Stimulated activated CD4-positive, alpha-beta T cell treated with anti-CD3 and anti-CD28 coated beads, TNF-alpha, amount 100 ng/mL, for 48 hours (primary cell): ENCODE data around the gene POLR3H.

ENCODE experiments used
- DNase-seq, 3 donors: peaks; one replicate each; pipeline ENCODE4 v3.0.0-alpha.2; 2020; ENCODE audit warnings: low read depth in 3 of 3

The POLR3H gene

DNA sequence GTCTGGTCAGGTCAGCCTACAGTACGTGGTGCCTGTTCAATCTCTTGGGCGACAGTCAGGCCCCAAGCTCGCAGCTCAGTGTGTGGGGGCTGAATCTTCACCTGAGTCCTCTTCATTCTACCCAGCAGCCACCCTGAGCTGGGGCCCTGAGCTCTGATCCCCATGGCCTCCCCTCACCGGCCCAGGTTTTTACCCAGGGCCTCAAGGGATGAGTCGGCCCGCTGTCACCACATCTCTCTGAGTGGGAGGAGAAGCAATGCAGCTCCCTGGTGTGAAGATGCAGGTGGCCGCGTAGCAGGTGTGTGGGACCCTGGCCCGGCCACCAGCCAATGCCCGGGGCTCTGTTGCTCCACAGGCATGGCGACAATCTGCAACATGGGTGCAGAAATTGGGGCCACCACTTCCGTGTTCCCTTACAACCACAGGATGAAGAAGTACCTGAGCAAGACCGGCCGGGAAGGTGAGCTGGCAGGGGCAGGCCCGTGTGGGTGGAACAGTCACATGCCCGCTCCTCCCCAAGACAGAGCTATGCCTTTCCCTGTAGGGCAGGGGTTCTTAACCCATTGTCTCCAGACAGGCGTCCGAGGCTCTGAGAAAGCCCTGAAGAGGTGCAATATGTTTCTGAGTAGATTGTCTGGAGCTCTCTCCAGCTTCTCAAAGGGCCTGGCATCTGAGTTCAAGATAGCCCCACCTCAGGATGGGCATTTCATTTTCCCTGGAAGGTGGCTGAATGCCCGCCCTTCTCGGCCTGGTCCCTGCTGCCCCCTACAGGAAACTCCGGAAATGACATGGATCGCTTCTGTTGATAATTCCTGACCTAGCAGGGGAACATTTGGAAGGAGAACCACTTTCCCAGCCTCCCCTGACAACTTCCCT is 26.9 kb downstream of the POLR3H start:
- peak in 2 of 3 donors; percentile 40 to 46 for DNase-seq

DNA sequence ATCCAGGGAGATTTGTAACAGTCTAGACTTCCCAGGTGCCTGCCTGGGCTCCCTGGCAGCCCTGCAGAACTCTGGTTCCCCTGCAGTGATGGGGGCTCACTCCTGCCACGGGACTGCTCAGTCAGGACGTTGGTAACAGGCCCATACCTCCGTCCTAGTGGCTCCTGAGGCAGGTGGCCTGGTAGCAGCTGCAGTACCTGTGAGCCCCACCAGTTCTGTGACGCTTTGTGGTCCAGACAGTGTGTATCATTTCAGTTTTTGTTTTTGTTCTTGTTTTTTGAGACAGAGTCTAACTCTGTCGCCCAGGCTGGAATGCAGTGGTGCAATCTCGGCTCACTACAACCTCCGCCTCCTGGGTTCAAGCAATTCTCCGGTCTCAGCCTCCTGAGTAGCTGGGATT is 27.8 kb downstream of the POLR3H start:
- no peak for DNase-seq

DNA sequence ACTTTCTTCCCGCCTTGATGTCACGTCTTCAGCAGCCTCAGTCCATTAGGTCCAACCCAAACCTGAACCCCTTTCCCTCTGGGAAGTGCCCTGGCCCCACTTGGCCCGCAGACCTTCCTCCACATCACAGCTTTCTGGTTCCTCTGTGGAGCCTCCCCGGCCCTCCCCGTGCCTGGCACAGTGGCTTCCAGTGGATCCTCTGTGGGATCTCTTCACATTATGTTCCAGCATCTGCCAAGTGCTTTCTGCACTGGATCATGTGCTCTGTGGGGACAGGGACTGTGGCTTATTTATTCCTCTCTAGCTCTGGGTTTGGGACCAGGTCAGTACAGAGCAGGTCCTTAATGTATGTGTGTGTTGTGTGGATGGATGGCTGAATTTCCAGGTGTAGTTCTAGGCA is 30.9 kb downstream of the POLR3H start:
- no peak for DNase-seq

DNA sequence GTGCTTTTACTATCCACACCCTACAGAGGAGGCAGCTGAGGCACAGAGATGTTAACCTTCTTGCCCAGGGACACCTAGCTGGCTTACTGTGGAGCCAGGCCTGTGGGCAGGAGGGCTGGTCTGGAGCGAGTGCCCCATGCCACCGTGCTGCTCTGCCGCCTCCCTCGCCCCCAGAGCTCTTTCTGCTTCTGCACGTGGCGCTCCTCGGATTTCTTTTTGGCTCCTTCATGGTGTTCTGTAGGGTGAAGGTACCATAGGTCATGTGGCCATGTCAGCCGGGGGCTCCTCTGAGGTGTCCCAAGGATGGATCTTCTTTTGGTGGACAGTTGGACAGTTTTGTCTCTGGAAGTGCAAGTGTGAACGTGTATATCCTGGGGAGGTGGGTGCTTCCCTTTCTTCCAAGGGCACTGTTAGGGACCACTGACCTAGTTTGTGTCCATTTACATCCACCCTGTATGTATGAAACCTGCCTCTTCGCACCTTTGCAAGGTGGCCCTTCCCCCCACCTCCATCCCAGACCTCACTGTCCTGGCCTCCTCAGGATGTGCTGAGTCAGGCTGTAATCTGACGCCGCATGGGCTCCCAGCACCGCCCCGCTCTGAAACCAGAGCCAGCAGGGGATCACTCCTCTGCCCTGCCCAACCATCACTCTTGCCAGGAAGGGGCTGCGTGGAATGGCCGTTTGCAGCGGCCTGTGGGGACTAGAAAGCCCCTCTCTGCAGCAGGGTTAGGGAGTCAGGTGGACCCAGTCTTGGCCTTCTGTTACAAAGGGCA is 31.7 kb downstream of the POLR3H start:
- DNase-seq: no peak

DNA sequence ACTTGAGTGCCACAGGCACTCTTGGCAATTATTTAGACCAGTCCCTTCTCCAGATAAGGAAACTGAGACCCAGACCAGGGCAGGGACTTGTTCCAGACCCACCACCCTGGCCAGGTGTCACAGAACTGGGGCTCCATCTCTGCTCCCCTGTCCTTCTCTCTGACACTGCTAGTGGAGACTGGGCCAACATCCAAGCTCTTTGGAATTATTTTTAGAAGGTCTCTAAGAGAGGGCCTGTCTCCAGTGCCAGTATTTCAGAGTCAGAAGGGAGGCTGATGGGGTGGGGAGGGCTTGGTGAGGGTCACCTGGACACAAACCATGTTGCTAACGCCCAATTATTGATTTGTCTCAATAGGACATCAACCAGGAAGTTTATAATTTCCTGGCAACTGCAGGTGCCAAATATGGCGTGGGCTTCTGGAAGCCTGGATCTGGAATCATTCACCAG is 32.7 kb downstream of the POLR3H start:
- no peak for DNase-seq

DNA sequence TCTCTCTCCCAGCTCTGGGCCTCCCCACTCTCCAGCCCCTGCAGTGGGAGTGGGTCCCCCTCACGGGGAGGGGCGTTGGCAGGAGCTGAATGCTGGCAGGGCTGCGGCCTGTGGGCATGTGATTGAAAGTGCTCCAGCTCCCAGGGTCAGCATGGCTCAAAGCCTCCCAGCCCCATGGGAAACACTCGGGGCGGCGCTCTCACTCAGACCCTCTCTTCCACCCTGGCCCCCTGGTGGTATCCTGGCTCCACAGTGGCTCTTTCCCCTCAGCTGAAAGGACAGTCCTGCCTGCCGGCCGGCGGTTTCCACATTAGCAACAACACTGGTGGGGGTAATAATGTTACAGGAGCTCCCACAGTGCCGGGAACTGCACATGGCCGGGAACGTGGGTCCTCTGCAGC is 35.5 kb downstream of the POLR3H start:
- DNase-seq: no peak

GRCh38 chr22:41507330-41508063 is 36.8 kb downstream of the POLR3H start:
- no peak for DNase-seq

DNA sequence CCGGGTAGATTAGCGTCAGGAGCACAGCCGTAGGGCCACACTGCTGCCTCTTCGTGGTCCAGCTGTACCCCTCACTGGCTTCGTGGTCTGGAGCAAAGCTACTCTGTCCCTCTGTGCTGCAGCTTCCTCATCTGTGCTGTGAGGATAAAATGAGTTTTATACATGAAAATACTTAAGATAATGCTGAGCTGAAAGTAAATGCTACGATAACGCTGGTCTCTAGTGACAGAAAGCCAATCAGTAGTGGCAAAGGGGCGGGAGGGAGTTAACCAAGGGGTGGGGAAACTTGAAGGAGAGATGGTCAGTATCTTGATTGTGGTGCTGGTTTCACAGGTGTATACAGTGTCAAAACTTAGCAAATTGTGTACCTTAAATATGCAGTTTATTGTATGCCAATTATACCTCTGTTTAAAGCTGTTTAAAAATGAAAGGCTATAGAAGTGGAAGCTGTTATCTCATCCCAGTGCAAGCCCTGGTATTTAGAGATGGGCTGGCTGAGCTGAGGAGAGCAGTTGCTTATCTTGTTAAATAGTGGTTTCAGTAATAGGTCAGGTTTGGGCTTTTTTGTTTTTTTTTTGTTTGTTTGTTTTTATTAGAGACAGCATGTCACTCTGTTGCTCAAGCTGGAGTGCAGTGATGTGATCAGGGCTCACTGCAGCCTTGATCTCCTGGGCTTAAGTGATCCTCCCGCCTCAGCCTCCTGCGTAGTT is 38.6 kb downstream of the POLR3H start:
- no peak for DNase-seq

GRCh38 chr22:41504816-41505215 is 39.5 kb downstream of the POLR3H start:
- DNase-seq: no peak

DNA sequence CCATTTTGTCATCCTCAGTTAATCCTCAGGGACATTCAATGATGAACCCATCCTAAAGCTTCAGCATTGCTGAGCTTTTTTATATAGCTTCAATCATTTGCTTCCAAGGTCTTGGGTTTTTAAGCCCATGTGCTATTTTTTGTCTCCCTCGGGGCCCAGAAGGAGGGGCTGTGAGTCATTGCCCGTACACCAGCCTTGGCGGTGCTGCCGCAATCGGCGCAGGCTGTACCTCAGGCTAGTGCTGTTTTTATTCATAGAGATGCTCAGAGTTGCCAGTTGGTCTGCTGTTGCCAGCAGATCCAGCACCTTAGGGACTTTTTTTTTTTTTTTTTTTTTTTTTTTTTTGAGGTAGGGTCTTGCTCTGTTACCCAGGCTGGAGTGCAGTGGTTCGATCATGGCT is 39.9 kb downstream of the POLR3H start:
- no peak for DNase-seq

GRCh38 chr22:41501209-41501608 is 43.1 kb downstream of the POLR3H start:
- no peak for DNase-seq

DNA sequence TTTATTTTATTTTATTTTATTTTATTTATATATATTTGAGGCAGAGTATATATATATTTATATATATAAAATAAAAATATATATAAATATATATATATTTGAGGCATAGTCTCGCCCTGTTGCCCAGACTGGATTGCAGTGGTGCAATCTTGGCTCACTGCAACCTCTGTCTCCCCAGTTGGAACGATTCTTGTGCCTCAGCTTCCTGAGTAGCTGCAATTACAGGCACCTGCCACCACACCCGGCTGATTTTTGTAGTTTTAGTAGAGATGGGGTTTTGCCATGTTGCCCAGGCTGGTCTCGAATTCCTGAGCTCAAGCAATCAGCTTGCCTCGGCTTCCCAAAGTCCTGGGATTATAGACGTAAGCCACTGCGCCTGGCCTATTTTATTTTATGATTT is 44.0 kb downstream of the POLR3H start:
- no peak for DNase-seq

DNA sequence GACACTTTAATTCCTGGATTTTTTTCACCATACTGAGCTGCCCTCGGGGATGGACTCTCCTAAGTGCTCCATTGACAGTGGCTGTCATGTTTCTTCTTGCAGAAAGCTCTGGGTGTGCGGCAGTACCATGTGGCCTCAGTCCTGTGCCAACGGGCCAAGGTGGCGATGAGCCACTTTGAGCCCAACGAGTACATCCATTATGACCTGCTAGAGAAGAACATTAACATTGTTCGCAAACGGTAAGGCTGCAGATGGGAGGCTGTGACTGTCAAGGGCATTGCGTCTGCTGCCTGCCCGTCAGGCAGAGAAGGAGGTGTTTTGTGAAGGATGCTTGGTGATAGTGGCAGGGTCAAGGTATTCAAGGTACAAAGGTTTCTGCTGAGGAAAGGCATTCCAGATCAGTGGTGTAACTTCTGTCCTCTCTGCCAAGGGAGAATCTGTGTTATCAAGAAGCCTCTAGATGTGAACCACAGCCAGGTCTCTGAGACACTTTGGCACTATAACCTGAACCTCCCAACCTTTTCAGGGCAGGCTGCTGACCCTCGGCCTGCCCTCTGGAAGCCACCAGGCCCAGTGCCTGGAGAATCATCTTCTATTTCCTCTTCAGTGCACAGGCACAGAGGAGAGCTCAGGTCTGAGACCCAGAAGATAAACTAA is 44.5 kb downstream of the POLR3H start:
- no peak for DNase-seq

- DNase-seq: no peak
Observed at GRCh38 chr22:41498303-41498835, 45.9 kb downstream of the POLR3H start.

DNA sequence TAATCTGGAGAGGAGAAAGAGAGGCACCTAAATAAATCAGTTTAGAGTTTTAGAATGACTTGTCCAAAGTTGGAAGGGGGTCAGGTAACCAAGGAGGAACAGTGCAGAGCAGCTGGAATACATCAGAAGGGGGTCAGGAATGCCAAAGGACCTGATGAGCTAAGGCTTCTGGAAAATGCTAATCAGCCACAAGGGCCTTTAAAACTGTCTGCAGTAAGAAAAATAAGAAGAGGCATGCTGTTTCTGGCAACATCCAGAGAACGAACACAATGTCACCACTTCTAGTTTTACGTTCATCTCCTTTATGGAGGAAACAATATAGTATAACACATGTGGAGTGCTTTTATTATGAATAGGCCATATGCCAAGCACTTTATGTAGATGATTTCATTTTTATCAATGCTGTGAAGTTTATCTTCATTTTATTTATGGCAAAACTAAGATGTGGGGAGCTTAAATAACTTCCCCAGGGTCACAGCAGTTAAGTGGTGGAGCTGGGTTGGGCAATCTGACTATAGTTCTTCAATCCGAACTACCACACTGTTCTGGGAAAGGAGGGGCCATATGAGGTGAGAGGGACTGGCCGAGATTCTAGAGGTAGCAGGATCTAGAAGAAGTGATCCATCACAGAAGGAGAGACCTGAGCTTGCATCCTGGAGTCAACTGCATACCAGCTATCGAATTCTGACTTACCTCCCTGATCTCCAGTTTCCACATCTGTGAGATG is 52.7 kb downstream of the POLR3H start:
- no peak for DNase-seq

DNA sequence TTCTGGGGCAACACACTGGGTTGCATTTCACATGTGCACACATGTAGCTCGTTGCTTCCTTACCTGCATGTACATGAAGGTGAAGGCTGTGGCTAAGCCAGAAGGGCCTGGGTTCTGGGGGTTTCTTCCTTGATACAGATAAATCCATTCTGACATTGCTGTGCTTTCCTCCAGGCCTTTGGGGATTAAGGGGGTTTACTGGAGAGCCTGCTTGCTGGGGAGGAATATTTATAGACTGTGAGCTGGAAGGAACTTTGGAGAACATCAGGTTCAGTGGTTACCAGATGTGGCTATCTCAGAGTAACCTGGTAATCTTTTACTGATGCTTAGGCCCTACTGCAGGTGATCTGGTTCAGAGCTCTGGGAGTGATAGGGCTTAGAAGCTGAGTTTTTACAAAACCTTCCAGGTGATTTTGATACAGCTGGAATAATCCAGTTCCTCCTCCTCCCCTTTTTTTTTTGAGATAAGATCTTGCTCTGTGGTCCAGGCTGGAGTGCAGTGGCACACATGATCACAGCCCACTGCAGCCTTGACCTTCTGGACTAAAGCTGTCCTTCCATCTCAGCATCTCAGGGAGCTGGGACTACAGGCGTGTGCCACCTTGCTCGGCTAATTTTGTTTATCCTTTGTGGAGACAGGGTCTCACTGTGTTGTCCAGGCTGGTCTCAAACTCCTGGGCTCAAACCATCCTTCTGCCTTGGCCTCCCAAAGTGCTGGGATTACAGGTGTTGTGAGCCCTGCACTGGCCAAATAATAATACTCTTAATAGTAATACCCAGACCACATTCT is 55.5 kb downstream of the POLR3H start:
- DNase-seq: no peak

- DNase-seq: no peak
Observed at GRCh38 chr22:41488076-41488475, 56.2 kb downstream of the POLR3H start.

GRCh38 chr22:41487037-41487935 is 57.0 kb downstream of the POLR3H start:
- no peak for DNase-seq
